CD1c-positive myeloid dendritic cell (primary cell): ENCODE measurements around the gene RAPGEF3.

Experiments used
- DNase-seq: peaks from one replicate; pipeline ENCODE4 v3.0.0-alpha.2; 2016; ENCODE audit errors: extremely low spot score

RAPGEF3 gene

GRCh38 chr12:47758834-47759690 is at the start of gene RAPGEF3:
Gene RAPGEF3 (minus strand): TSS chr12:47758880. CDS start chr12:47758556, 324 bp downstream.
- peak; percentile 88 for DNase-seq

- DNase-seq = peak; percentile 77
These were observed 49.4 kb upstream of the RAPGEF3 start for GRCh38 chr12:47808050-47808449.

GRCh38 chr12:47807338-47807737 is 48.7 kb upstream of the RAPGEF3 start:
- no peak for DNase-seq

GRCh38 chr12:47805417-47805816 is 46.7 kb upstream of the RAPGEF3 start:
- no peak for DNase-seq

- DNase-seq = no peak
These were observed 45.5 kb upstream of the RAPGEF3 start for GRCh38 chr12:47804171-47804570.

- DNase-seq = peak; percentile 54
These were observed 44.7 kb upstream of the RAPGEF3 start for GRCh38 chr12:47803191-47803875.

GRCh38 chr12:47802312-47802711 is 43.6 kb upstream of the RAPGEF3 start:
- DNase-seq = no peak

GRCh38 chr12:47801904-47802246 is 43.2 kb upstream of the RAPGEF3 start:
- no peak for DNase-seq

GRCh38 chr12:47801170-47801903 is 42.7 kb upstream of the RAPGEF3 start:
- DNase-seq = peak; percentile 60

- no peak for DNase-seq
These were observed 41.9 kb upstream of the RAPGEF3 start for GRCh38 chr12:47800582-47800981.

GRCh38 chr12:47799357-47799955 is 40.8 kb upstream of the RAPGEF3 start:
- DNase-seq = peak; percentile 46

- DNase-seq = no peak
These were observed 39.8 kb upstream of the RAPGEF3 start for GRCh38 chr12:47798382-47798948.

GRCh38 chr12:47797441-47797840 is 38.8 kb upstream of the RAPGEF3 start:
- no peak for DNase-seq

GRCh38 chr12:47795814-47796411 is 37.2 kb upstream of the RAPGEF3 start:
- no peak for DNase-seq

- DNase-seq = no peak
These were observed 36.6 kb upstream of the RAPGEF3 start for GRCh38 chr12:47795121-47795813.

GRCh38 chr12:47794679-47795078 is 36.0 kb upstream of the RAPGEF3 start:
- DNase-seq = no peak

GRCh38 chr12:47793015-47793681 is 34.5 kb upstream of the RAPGEF3 start:
- no peak for DNase-seq

- DNase-seq = no peak
These were observed 33.2 kb upstream of the RAPGEF3 start for GRCh38 chr12:47791874-47792273.

GRCh38 chr12:47791351-47791746 is 32.7 kb upstream of the RAPGEF3 start:
- DNase-seq = no peak

- DNase-seq = no peak
These were observed 32.1 kb upstream of the RAPGEF3 start for GRCh38 chr12:47790676-47791350.
